ENCODE data around the gene GALNT18.

Gene GALNT18

DNA sequence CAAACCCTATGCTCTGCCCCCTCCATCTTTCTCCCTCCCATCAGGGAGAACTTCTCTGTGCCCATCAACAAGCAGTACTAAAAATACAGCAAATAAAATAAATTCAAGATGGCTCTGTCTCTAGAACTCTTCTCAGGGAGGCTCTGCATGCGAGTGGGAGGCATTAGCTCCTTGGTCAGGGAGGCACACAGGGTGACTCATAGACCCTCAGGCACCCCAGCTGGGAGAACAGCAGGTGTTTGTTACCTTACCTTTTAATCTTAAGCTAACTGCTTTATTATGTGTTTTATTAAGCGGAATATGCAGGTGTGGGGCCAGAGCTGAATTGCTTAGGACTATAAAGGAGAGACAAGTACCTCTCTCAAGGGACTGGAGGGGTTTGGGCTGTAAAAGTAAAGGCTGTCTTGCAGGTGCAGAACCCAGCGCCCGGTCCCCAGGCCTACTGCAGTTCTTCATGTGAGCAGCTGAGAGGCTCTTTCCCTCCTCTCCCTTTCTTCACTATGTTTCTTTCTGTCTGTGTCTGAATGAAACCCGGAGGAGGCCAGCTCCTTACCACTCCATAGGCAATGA lies 289.6 kb downstream of the GALNT18 start:
- no peaks in the 10 kb centered on the region for H3K36me3 Mint-ChIP-seq

GRCh38 chr11:11329062-11329806 lies 292.6 kb downstream of the GALNT18 start:
- Mint-ChIP-seq H3K27me3 (no peaks in the 10 kb centered on the region), H3K4me1 (ENCODE audit: low read depth) (no peaks in the 10 kb centered on the region), H3K4me3 (no peak overlapping the region), H3K27ac (no peak overlapping the region), H3K36me3 (no peaks in the 10 kb centered on the region), H3K9me3 (ENCODE audit: low read depth) (no peaks in the 10 kb centered on the region)

More for the DNA sequence above, 289.6 kb downstream of the GALNT18 start:
- peaks cover 2% of the 10 kb centered on the region for H3K27me3 Mint-ChIP-seq
- no peak overlapping the region for H3K27ac Mint-ChIP-seq
- no peaks in the 10 kb centered on the region for H3K9me3 Mint-ChIP-seq (ENCODE audit: low read depth)
- no peaks in the 10 kb centered on the region for H3K4me1 Mint-ChIP-seq (ENCODE audit: low read depth)
- no peak overlapping the region for H3K4me3 Mint-ChIP-seq

DNA sequence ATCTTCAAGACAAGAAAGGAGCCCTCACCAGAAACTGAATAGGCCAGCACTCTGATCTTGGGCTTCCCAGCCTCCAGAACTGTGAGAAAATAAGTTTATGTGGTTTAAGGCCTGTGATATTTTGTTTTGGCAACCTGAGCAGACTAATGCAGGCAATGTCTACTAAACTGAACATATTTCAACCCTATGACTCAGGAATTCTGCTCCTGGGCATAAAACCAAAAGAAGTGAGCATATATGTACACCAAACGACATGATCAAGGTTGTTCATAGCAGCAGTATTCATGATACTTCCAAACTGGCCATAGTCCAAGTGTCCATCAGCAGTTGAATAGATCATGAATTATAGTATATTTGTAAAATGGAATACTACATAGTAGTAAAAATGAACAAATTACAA lies 297.7 kb downstream of the GALNT18 start:
- H3K36me3 Mint-ChIP-seq, result no peaks in the 10 kb centered on the region
- no peak overlapping the region for H3K27ac Mint-ChIP-seq
- no peaks in the 10 kb centered on the region for H3K9me3 Mint-ChIP-seq (ENCODE audit: low read depth)
- no peak overlapping the region for H3K4me3 Mint-ChIP-seq
- H3K4me1 Mint-ChIP-seq (ENCODE audit: low read depth), result no peaks in the 10 kb centered on the region
- no peaks in the 10 kb centered on the region for H3K27me3 Mint-ChIP-seq

- no peak overlapping the region for H3K4me3 Mint-ChIP-seq
- no peaks in the 10 kb centered on the region for H3K27me3 Mint-ChIP-seq
- no peaks in the 10 kb centered on the region for H3K9me3 Mint-ChIP-seq (ENCODE audit: low read depth)
- no peak overlapping the region for H3K27ac Mint-ChIP-seq
- no peaks in the 10 kb centered on the region for H3K36me3 Mint-ChIP-seq
- no peaks in the 10 kb centered on the region for H3K4me1 Mint-ChIP-seq (ENCODE audit: low read depth)
These were observed 299.7 kb downstream of the GALNT18 start for GRCh38 chr11:11322101-11322500.

- Mint-ChIP-seq H3K27ac (no peak overlapping the region), H3K27me3 (no peaks in the 10 kb centered on the region), H3K36me3 (no peaks in the 10 kb centered on the region), H3K9me3 (ENCODE audit: low read depth) (no peaks in the 10 kb centered on the region), H3K4me1 (ENCODE audit: low read depth) (no peaks in the 10 kb centered on the region), H3K4me3 (no peak overlapping the region)
These were observed 301.0 kb downstream of the GALNT18 start for GRCh38 chr11:11320825-11321224.

DNA sequence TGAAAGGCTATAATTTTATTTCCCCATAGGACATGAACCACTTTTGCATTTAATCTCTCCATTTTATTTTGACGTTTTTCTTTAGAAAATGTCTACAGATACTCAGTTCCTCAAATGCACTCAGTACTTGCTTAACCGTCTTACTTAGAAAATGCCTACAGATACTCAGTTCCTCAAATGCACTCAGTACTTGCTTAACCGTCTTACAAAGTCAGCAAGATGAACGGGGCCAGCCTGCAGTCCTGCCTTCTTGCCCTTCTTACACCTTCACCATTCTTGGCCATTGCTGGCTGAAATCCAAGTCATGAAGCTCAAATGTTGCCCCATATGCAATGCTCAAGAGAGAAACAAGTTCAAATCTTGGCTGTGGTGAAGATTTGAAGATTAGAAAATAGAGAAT lies 302.8 kb downstream of the GALNT18 start:
- Mint-ChIP-seq H3K4me1 (ENCODE audit: low read depth) (no peaks in the 10 kb centered on the region), H3K27me3 (no peaks in the 10 kb centered on the region), H3K27ac (no peak overlapping the region), H3K4me3 (no peak overlapping the region), H3K9me3 (ENCODE audit: low read depth) (no peaks in the 10 kb centered on the region), H3K36me3 (no peaks in the 10 kb centered on the region)

DNA sequence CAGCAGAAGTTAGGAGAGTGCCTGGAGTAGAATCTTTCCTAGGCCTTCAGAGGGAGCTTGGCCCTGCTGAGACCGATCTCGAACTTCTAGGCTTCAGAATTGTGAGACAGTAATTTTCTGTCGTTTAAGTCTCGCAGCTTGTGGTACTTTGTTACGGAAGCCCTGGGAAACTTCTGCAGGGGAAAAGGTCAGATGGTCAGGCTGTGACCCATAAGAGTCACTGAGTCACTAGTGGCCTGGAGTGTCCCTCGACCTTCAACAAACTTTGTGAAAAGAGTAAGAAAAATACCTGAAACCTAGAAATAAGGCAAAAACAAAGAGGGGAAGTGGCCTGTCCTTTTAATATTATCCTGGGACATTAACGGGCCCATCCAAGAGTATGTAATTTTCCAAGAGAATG lies 303.3 kb downstream of the GALNT18 start:
- no peak overlapping the region for H3K27ac Mint-ChIP-seq
- H3K4me1 Mint-ChIP-seq (ENCODE audit: low read depth), result no peaks in the 10 kb centered on the region
- no peak overlapping the region for H3K4me3 Mint-ChIP-seq
- no peaks in the 10 kb centered on the region for H3K9me3 Mint-ChIP-seq (ENCODE audit: low read depth)
- H3K36me3 Mint-ChIP-seq, result no peaks in the 10 kb centered on the region
- no peaks in the 10 kb centered on the region for H3K27me3 Mint-ChIP-seq

- H3K27me3 Mint-ChIP-seq, result no peaks in the 10 kb centered on the region
- H3K27ac Mint-ChIP-seq, result no peak overlapping the region
- H3K9me3 Mint-ChIP-seq (ENCODE audit: low read depth), result no peaks in the 10 kb centered on the region
- H3K36me3 Mint-ChIP-seq, result no peaks in the 10 kb centered on the region
- H3K4me3 Mint-ChIP-seq, result no peak overlapping the region
- H3K4me1 Mint-ChIP-seq (ENCODE audit: low read depth), result no peaks in the 10 kb centered on the region
These were observed 305.1 kb downstream of the GALNT18 start for GRCh38 chr11:11316651-11317230.

DNA sequence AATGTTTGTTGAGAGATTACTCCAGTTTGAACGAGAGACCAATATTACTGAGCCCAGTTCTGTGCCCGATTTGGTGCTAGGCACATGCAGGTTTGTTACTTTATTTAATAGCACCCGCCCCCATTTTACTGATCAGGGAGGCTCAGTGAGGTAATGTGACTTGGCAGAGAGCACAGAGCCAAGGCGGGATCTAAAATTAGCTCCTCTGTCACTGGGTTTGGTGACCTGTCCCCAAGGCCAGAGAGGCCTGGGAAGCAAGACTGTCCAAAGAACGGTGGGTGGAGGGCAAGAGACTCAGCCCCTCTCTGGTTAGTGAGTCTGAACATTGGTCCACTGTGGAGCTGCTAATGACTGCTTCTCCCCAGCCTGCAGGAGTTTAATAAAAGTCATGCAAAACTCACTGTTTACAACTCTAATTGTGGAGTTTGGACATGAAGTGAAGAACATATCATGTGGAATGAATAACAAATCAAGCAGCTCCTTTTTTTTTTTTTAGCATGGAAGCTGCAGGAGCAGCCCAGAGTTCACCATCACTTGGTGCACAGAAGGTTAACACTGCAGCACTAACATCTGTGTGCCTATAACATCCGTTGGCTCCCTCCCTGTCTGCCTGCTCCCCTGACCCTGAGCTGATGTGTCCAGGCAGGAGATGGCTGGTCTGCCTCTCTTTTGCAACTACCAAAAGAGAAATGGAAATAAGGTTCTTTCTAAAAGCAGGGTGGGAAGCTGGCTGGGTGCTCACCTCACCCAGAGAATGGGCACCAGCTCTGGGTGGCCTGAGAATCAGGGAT lies 307.7 kb downstream of the GALNT18 start:
- Mint-ChIP-seq H3K4me1 (ENCODE audit: low read depth) (peaks cover 7% of the 10 kb centered on the region), H3K36me3 (no peaks in the 10 kb centered on the region), H3K27me3 (no peaks in the 10 kb centered on the region), H3K9me3 (ENCODE audit: low read depth) (no peaks in the 10 kb centered on the region), H3K27ac (no peak overlapping the region), H3K4me3 (no peak overlapping the region)

DNA sequence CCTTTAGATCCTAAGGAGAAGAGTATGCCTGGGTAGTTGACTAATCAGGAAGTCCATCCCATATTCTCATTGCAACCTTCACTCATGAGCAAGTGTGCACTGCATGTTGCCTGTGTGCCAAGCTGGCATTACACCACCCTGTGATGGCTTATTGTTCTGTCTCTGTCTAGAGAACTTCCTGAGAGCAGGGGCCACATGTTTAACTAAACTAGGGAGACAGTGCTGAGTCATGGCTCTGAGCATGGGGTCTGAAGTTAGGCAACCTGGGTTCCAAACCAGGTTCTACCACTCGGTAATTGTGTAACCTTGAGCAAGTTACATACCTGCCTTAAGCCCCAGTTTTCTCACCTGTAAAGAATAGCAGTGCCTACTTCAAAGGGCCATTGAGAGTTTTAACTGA lies 308.4 kb downstream of the GALNT18 start:
- Mint-ChIP-seq H3K27ac (no peak overlapping the region), H3K4me1 (ENCODE audit: low read depth) (peaks cover 7% of the 10 kb centered on the region), H3K36me3 (no peaks in the 10 kb centered on the region), H3K9me3 (ENCODE audit: low read depth) (no peaks in the 10 kb centered on the region), H3K27me3 (no peaks in the 10 kb centered on the region), H3K4me3 (no peak overlapping the region)

DNA sequence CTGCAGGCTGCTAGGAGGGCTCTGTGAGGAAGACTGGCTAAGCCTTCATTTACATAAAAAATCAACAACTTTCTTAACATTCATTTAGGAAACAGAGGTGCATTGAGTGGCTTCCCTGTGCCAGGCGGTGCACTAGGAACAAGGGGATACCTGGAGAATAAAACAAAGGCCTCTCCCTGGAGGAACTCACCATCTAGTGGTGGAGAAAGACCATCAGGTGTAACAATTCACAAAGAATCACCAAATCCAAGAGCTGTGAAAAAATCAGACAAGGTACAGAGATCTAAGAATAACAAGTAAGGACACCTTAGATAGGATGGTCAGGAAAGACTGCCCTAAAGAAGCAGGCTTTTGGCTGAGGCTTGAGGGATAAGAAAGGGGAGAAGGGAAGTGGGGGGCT lies 309.1 kb downstream of the GALNT18 start:
- Mint-ChIP-seq H3K36me3 (no peaks in the 10 kb centered on the region), H3K4me1 (ENCODE audit: low read depth) (peaks cover 7% of the 10 kb centered on the region), H3K27ac (no peak overlapping the region), H3K4me3 (no peak overlapping the region), H3K27me3 (no peaks in the 10 kb centered on the region), H3K9me3 (ENCODE audit: low read depth) (no peaks in the 10 kb centered on the region)

DNA sequence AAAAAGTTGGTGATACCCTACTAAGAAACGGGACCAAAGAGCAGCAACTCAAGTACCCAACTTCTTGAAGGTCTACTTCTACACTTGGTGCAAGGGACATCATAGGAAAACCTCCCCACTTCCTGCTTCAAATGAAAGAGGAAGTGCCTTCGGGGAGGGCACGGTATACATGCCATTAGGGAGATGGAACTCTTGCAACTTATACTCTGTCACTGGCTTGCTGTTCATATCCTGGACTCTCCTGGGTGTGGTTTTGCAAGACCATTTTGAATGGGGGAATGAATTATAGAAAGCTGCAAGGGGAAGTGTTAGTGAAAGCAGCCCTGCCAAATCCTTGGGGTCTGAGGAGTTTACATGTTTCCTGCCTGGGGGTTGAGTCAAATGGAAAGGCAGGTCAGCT lies 310.6 kb downstream of the GALNT18 start:
- Mint-ChIP-seq H3K9me3 (ENCODE audit: low read depth) (no peaks in the 10 kb centered on the region), H3K4me1 (ENCODE audit: low read depth) (peaks cover 7% of the 10 kb centered on the region), H3K4me3 (no peak overlapping the region), H3K36me3 (no peaks in the 10 kb centered on the region), H3K27me3 (no peaks in the 10 kb centered on the region), H3K27ac (no peak overlapping the region)

GRCh38 chr11:11309906-11310305 lies 311.9 kb downstream of the GALNT18 start:
- Mint-ChIP-seq H3K27me3 (no peaks in the 10 kb centered on the region), H3K27ac (no peak overlapping the region), H3K36me3 (no peaks in the 10 kb centered on the region), H3K9me3 (ENCODE audit: low read depth) (no peaks in the 10 kb centered on the region), H3K4me1 (ENCODE audit: low read depth) (peaks cover 7% of the 10 kb centered on the region), H3K4me3 (no peak overlapping the region)

GRCh38 chr11:11308249-11308648 lies 313.6 kb downstream of the GALNT18 start:
- no peaks in the 10 kb centered on the region for H3K27me3 Mint-ChIP-seq
- peaks cover 7% of the 10 kb centered on the region for H3K4me1 Mint-ChIP-seq (ENCODE audit: low read depth)
- no peak overlapping the region for H3K4me3 Mint-ChIP-seq
- no peak overlapping the region for H3K27ac Mint-ChIP-seq
- H3K36me3 Mint-ChIP-seq, result no peaks in the 10 kb centered on the region
- no peaks in the 10 kb centered on the region for H3K9me3 Mint-ChIP-seq (ENCODE audit: low read depth)

- Mint-ChIP-seq H3K4me3 (no peak overlapping the region), H3K36me3 (no peaks in the 10 kb centered on the region), H3K4me1 (ENCODE audit: low read depth) (peaks cover 7% of the 10 kb centered on the region), H3K9me3 (ENCODE audit: low read depth) (no peaks in the 10 kb centered on the region), H3K27ac (no peak overlapping the region), H3K27me3 (no peaks in the 10 kb centered on the region)
These were observed 314.9 kb downstream of the GALNT18 start for GRCh38 chr11:11306855-11307254.
